SKM-1 (cell line): Measurements from ENCODE around the gene PIGC.

Source experiments
- DNase-seq: peaks from one replicate; lab custom pipeline; 2025; ENCODE audit not compliant: unreplicated experiment; lab: John Stamatoyannopoulos, UW

PIGC gene

GRCh38 chr1:172431721-172432192, 12.1 kb downstream of the PIGC start:
- DNase-seq = no peak

GRCh38 chr1:172431204-172431603, 12.7 kb downstream of the PIGC start:
- DNase-seq = no peak

- no peak for DNase-seq
Measured at GRCh38 chr1:172430128-172430454, 13.8 kb downstream of the PIGC start.

- DNase-seq = peak; percentile 49
Measured at GRCh38 chr1:172429331-172430127, 14.3 kb downstream of the PIGC start.

GRCh38 chr1:172427191-172427590, 16.7 kb downstream of the PIGC start:
- DNase-seq = no peak

GRCh38 chr1:172425339-172425738, 18.5 kb downstream of the PIGC start:
- DNase-seq = no peak

GRCh38 chr1:172423336-172423735, 20.5 kb downstream of the PIGC start:
- no peak for DNase-seq

GRCh38 chr1:172421974-172422604, 21.8 kb downstream of the PIGC start:
- no peak for DNase-seq

GRCh38 chr1:172420385-172420784, 23.5 kb downstream of the PIGC start, which contains the start of gene C1orf105:
Gene C1orf105 (plus strand): TSS chr1:172420685. CDS start chr1:172420886, 201 bp downstream.
- no peak for DNase-seq

- no peak for DNase-seq
Measured at GRCh38 chr1:172417557-172417956, 26.3 kb downstream of the PIGC start.

- DNase-seq = no peak
Measured at GRCh38 chr1:172416496-172417035, 27.3 kb downstream of the PIGC start.

- DNase-seq = no peak
Measured at GRCh38 chr1:172414331-172414730, 29.5 kb downstream of the PIGC start.

- DNase-seq = no peak
Measured at GRCh38 chr1:172411791-172412338, 32.0 kb downstream of the PIGC start.

- no peak for DNase-seq
Measured at GRCh38 chr1:172410027-172410426, 33.8 kb downstream of the PIGC start.

GRCh38 chr1:172408958-172409357, 34.9 kb downstream of the PIGC start:
- DNase-seq = no peak

GRCh38 chr1:172406968-172407367, 36.9 kb downstream of the PIGC start:
- no peak for DNase-seq

GRCh38 chr1:172405912-172406311, 38.0 kb downstream of the PIGC start:
- no peak for DNase-seq

GRCh38 chr1:172404121-172404520, 39.7 kb downstream of the PIGC start:
- no peak for DNase-seq

GRCh38 chr1:172402878-172403569, 40.8 kb downstream of the PIGC start:
- DNase-seq = no peak

GRCh38 chr1:172401892-172402291, 42.0 kb downstream of the PIGC start:
- DNase-seq = peak; percentile 19

GRCh38 chr1:172401477-172401876, 42.4 kb downstream of the PIGC start:
- DNase-seq = no peak
